Measurements from ENCODE around the gene HOMER3.

DNA sequence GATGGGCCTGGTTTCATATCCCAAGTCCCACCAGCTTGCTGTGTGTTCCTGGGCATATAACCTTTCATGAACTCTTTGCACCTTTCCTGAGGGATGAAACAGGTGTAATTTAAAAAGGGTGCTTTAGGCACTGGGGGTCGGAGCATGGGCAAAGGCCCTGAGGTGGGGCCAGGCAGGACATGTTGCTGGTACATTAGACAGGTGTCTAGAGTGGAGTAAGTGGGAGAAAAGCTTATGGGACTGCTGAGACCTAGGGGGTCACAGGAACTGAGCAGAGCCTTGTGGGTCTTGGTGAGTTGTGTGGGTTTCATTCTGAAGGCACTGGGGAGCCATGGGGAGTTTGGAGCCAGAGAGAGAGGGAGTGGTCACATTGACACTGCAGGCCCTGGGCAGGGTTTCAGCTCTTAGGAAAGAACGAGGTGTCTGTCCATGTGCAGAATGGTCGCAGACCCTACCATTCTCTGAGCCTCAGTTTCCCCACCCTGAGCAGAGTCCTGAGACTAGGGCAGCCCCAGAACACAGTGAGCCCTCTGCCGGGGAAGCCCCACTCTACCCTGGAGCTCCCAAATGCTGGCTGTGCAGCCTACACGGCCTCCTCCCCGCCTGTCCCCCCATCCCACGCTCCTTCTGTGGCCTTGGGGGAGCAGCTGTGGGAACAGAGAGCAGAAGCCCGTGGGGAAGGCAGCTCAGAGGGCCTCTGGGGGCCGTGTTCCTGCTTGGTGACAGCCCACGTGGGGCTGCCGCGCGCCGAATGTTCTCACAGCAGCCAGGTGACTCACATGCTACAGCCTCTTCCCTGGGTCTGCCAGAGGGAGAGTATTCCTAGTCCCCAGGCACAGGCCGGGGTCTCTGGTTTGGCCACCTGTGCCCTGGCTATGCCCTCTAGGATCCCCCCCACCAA, 7.3 kb upstream of the HOMER3 start:
- TF ChIP-seq POLR2A (IDR thresholded peaks at IDR 0.05; ENCODE audit: low read length) (no peak), GATA1 (IDR thresholded peaks at IDR 0.05; ENCODE audit: low read depth, low read length) (no peak)

Measured in erythroblast (primary cell).